T47D (cell line): ENCODE measurements around the gene RTP5.
"Not testable (repeated sequence)": the region's sequence is repeated elsewhere in the genome, so short reads cannot be mapped to it uniquely, and the experiment has no call there.

Source experiments
- DNase-seq, 2 experiments: peaks; one replicate each; pipeline versions ENCODE4 v3.0.0 to v3.0.0-alpha.2; 2011 to 2012; ENCODE audit warnings: low read depth in 1 of 2, low spot score in 1 of 2
- JUND ChIP-seq: IDR thresholded peaks from 2 replicates; pipeline ENCODE4 v1.6.1; 2012; ENCODE audit warnings: low read depth
- in situ Hi-C: cut with HindIII; loops from 2 replicates; pipeline ENCODE4 v1.10.0; 2016; ENCODE audit warnings: low sequenced_read_pairs, low pct_unique_long_range_greater_than_20kb

The RTP5 gene

GRCh38 chr2:241873081-241873802, 3.7 kb downstream of the RTP5 start:
- no peak for TF ChIP-seq JUND
- in situ Hi-C loops: no loop called here
- no peak for DNase-seq

DNA sequence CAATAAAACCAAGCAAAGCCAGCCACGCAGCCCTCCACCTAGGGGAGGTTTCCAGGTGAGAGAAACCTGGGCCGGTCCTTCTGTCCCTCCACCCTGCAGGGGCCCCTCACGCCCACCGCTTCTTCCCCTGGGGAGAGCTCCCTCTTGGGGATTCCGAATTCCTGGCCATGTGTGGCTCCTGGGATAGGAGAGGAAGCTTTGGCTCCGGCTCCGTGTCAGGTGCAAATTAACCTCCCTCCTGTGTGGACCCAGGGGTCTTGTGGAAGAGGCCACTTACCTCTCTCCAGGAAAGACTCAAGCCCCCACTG, 4.2 kb downstream of the RTP5 start:
- no peak for DNase-seq
- in situ Hi-C loops: no loop called here
- no peak for TF ChIP-seq JUND

DNA sequence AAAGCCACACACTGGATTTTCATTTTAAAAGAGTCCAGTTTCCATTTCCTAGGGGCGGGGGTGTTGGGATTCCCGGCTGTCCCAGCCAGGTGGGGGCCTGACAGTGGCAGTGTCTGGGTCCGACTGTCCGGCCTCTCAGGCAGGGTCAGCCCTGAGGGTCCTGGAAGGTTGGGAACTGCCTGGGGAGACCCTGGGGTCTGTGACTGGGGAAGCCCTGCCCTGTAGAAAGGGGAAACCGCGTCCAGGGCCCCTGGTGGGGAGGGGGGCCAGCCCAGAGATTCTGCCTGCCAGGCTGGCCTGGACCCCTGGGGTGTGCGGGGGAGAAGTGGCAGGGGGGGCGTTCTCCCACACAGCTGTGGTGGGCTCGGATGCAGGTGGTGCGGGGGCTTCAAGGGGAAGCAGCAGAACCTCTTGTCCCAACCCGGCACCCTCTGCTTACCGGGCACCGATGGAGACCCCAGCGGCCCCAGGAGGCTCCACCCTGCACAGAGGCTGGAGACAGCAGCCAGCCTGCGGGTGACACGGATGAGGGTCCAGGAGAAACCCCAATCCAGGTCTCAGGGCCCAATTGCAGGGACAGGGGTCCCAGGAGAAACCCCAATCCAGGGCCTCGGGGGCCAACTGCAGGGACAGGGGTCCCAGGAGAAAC, 4.9 kb downstream of the RTP5 start:
- TF ChIP-seq JUND: no peak
- in situ Hi-C loops: no loop called here
- no peak for DNase-seq

DNA sequence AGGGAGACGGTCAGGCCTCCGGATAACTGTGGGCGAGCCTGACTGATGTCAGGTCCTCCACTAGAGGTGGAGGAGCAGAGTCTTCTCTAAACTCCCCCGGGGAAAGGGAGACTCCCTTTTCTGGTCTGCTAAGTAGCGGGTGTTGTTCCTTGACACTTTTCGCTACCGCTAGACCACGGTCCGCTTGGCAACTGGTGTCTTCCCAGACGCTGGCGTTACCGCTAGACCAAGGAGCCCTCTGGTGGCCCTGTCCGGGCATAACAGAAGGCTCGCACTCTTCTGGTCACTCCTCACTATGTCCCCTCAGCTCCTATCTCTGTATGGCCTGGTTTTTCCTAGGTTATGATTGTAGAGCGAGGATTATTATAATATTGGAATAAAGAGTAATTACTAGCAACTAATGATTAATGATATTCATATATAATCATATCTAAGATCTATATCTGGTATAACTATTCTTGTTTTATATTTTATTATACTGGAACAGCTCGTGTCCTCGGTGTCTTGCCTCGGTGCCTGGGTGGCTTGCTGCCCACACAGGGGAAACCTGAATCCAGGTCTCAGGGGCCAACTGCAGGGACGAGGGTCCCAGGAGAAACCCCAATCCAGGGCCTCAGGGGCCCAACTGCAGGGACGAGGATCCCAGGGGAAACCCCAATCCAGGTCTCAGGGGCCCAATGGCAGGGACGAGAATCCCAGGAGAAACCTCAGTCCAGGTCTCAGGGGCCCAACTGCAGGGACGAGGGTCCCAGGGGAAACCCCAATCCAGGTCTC, 6.4 kb downstream of the RTP5 start:
- in situ Hi-C loops: not testable (repeated sequence)
- DNase-seq: peak in 1 of 2 experiments; percentile 41

GRCh38 chr2:241876528-241877196, 7.1 kb downstream of the RTP5 start:
- no peak for TF ChIP-seq JUND
- in situ Hi-C loops: no loop called here
- no peak for DNase-seq

DNA sequence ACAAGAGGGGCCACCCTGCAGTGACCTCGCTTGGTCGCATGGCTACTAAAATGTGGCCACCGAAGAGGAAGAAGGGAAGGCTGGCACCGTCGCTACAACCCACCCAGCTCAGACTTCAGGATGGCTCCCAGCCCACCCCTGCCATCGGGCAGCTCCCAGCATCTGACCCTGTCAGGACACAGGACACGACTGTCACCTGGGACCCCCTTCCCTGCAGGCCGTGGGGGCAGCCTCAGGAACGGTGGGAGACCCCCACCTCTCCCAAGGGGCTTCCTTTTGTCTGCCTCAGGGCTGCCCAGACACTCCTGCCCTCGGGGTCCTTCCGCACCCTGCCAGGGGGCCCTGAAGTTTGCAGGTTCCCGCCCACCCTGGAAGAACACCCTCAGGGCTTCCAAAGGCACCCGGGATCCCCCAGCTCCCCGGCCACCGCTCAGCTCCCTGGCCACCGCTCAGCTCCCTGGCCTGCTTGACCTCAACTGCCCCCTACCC, 7.7 kb downstream of the RTP5 start:
- DNase-seq: no peak
- in situ Hi-C loops: no loop called here
- no peak for TF ChIP-seq JUND

DNA sequence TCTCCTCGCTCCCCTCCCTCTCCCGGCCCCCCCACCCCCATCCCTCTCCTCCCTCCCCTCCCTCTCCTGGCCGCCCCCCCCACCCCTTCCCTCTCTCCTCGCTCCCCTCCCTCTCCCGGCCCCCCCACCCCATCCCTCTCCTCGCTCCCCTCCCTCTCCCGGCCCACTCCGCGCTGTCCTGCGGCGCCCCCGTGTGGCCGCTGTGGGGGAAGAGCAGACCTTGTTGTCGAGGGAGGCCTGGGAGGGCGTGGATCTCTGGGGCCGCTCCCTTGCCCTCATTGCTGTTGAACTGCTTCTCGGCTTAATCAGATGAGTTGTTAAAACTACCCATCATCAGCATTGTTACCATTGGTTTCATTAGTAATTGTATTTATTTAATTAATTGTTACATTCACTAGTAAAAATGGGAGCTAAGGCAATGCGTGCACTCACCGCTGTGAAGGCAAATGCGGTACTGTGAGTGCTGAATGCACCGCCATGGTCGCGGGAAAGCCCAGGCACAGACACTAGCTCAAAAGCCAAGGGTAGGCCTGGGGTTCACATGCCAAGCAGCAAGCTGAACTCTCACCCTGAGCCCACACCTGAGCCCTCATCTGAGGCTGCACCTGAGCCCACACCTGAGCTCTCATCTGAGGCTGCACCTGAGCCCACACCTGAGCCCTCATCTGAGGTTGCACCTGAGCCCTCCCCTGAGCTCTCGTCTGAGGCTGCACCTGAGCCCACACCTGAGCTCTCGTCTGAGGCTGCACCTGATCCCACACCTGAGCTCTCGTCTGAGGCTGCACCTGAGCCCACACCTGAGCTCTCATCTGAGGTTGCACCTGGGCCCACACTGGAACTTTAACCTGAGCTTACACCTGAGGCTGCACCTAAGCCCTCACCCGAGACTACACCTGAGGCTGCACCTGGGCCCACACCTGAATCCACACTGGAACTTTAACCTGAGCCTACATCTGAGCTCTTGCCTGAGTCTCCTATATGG, 8.8 kb downstream of the RTP5 start:
- TF ChIP-seq JUND: no peak
- peak; percentile 60 to 80 for DNase-seq
- in situ Hi-C loops: no loop called here

DNA sequence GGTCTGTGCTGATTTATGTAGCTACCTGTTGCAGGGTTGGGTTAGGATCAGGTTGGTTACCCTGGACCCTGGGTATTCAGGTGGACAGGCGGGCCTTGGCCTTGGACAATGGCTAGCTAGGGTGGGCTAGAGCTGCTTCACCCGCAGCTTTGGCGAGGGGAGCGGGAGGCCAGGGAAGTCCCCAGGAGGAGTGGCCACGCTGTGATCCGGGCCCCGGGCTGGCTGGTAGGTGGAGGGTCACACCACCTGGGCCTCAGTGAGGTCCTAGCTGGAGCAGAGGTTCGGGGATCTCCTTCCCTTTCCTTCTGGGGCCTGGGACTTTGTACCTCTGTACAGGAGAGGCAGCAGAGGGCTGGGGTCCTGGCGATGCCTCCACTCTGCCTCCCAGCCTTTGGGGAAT, 9.8 kb downstream of the RTP5 start:
- in situ Hi-C loops: no loop called here
- DNase-seq: no peak
- TF ChIP-seq JUND: no peak

- no peak for DNase-seq
- no peak for TF ChIP-seq JUND
- in situ Hi-C loops: no loop called here
Observed at GRCh38 chr2:241880311-241881073, 11.0 kb downstream of the RTP5 start.

- no peak for TF ChIP-seq JUND
- in situ Hi-C loops: no loop called here
- DNase-seq: peak; percentile 71 to 80
Observed at GRCh38 chr2:241882091-241882625, 12.6 kb downstream of the RTP5 start.

- no peak for TF ChIP-seq JUND
- in situ Hi-C loops: no loop called here
Observed at GRCh38 chr2:241884951-241885290, 15.4 kb downstream of the RTP5 start.

More at GRCh38 chr2:241884951-241885290, 15.4 kb downstream of the RTP5 start:
- DNase-seq: no peak
